GM13977 (cell line): ENCODE data around the gene ARID5A.

Experiments used
- DNase-seq: peaks from one replicate; pipeline ENCODE4 v3.0.0; 2012; ENCODE audit warnings: low spot score
- in situ Hi-C: fragments of 300-500 bp; cut with MboI; formaldehyde crosslinking; loops from one replicate; pipeline ENCODE4 v1.12.0; 2022; ENCODE audit warnings: low sequenced_read_pairs, low pct_unique_long_range_greater_than_20kb, mixed read lengths, inconsistent platforms; ENCODE audit not compliant: unreplicated experiment
- TF ChIP-seq, protein P1 (sequence below): IDR thresholded peaks from 2 replicates; pipeline ENCODE4 v1.5.1; 2012; ENCODE audit warnings: mild to moderate bottlenecking, control low read depth; ENCODE audit not compliant: insufficient read depth; ENCODE audit errors: extremely low read depth, missing control alignments

ARID5A gene

GRCh38 chr2:96511851-96512250 is 24.7 kb upstream of the ARID5A start:
- DNase-seq = no peak
- TF ChIP-seq, protein P1, sequence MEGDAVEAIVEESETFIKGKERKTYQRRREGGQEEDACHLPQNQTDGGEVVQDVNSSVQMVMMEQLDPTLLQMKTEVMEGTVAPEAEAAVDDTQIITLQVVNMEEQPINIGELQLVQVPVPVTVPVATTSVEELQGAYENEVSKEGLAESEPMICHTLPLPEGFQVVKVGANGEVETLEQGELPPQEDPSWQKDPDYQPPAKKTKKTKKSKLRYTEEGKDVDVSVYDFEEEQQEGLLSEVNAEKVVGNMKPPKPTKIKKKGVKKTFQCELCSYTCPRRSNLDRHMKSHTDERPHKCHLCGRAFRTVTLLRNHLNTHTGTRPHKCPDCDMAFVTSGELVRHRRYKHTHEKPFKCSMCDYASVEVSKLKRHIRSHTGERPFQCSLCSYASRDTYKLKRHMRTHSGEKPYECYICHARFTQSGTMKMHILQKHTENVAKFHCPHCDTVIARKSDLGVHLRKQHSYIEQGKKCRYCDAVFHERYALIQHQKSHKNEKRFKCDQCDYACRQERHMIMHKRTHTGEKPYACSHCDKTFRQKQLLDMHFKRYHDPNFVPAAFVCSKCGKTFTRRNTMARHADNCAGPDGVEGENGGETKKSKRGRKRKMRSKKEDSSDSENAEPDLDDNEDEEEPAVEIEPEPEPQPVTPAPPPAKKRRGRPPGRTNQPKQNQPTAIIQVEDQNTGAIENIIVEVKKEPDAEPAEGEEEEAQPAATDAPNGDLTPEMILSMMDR = no peak
- in situ Hi-C loops = loop anchor here (10.0 kb wide), 1 partner anchor 97 kb away; no protein-coding TSS in a partner anchor

GRCh38 chr2:96512341-96512740 is 24.2 kb upstream of the ARID5A start:
- TF ChIP-seq, protein P1 = no peak
- in situ Hi-C loops = loop anchor here (10.0 kb wide), 1 partner anchor 98 kb away; no protein-coding TSS in a partner anchor
- no peak for DNase-seq

- in situ Hi-C loops = loop anchor here (10.0 kb wide), 1 partner anchor 100 kb away; no protein-coding TSS in a partner anchor
- TF ChIP-seq, protein P1 = no peak
- DNase-seq = no peak
Observed at GRCh38 chr2:96514521-96514920, 22.0 kb upstream of the ARID5A start.

DNA sequence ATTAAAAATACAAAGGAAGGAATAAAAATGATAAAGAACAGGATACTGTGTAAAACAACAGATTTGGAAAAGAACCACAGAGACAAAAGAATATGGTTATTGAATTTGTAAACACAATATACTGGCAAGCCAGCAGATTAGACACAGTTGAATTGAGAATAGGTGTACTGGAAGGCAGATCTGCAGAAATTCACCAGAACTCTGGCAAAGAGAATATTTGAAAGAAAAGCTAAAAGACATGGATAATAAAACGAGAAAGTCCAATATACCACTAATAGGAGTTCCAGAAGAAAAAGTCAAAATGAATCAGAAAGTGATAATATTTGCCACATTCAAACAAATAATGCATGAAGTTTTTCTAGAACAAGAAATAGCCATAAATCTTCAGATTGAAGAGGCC is 19.5 kb upstream of the ARID5A start:
- DNase-seq = no peak
- in situ Hi-C loops = loop anchor here (10.0 kb wide), 1 partner anchor 102 kb away; no protein-coding TSS in a partner anchor
- TF ChIP-seq, protein P1 = no peak

- DNase-seq = no peak
- in situ Hi-C loops = no loop called here
- TF ChIP-seq, protein P1 = no peak
Observed at GRCh38 chr2:96520231-96520630, 16.3 kb upstream of the ARID5A start.

DNA sequence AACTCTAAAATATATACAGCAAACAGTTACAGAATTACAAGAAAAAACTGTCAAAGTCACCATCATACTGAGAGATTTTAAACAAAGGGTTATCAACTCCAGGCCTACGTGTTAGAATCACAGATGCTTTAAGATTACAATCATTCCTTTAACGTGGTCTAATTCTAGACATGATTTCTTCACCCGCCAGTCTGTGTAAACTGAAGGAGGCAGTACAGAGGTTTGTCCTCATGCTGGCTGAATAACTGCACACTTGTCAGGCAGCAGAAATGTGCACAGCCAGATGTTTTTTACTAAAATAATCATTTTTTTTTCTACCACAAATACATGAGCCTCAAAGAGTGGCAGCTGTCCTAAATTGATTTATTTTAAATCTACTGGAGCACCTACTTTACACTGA is 15.9 kb upstream of the ARID5A start:
- TF ChIP-seq, protein P1 = no peak
- in situ Hi-C loops = no loop called here
- no peak for DNase-seq

- TF ChIP-seq, protein P1 = no peak
- in situ Hi-C loops = no loop called here
- DNase-seq = no peak
Observed at GRCh38 chr2:96521219-96521618, 15.3 kb upstream of the ARID5A start.
